Naive thymus-derived CD4-positive, alpha-beta T cell (primary cell): ENCODE measurements around the gene ANO3. TPM values are rescaled to one million over a fixed set of nuclear protein-coding genes. Genes with fewer than 3 reads are reported as not detected.

ENCODE experiments used
- ATAC-seq: fragments of 150-1000 bp; cut with Tn5 transposase; 2 replicates; pipeline ENCODE4 v1.10.0; 2021; ENCODE audit warnings: mild to moderate bottlenecking, moderate library complexity
- CTCF ChIA-PET: fragments of 350-600 bp; sonication (Branson Sonifier 250); formaldehyde crosslinking; loops from one replicate; lab custom pipeline; 2021; ENCODE audit warnings: antibody characterized with exemption; lab: Charles Lee
- POLR2A ChIA-PET: fragments of 350-600 bp; sonication (Branson Sonifier 250); formaldehyde crosslinking; loops from one replicate; lab custom pipeline; 2021; ENCODE audit warnings: antibody characterized with exemption, inconsistent platforms; lab: Charles Lee
- DNase-seq, 9 donors: peaks; one replicate each; pipeline versions ENCODE4 v3.0.0 to v3.0.0-alpha.2; 2020 to 2022; ENCODE audit warnings: mixed read lengths in 1 of 9
- H3K27ac ChIP-seq: one replicate; pipeline ENCODE4 v1.7.0; 2013; ENCODE audit warnings: mild to moderate bottlenecking, low read depth, low read length, moderate library complexity
- H3K27me3 ChIP-seq, 2 donors: one replicate each; pipeline ENCODE4 v1.7.0; 2013; ENCODE audit warnings: low read length in 2 of 2, mild to moderate bottlenecking in 2 of 2, moderate library complexity in 2 of 2; ENCODE audit not compliant: control insufficient read depth in 2 of 2, insufficient read depth in 2 of 2
- H3K36me3 ChIP-seq, 3 experiments: 1 replicate in 2 of 3; 2 replicates in 1 of 3; pipeline ENCODE4 v1.7.0; 2013; ENCODE audit warnings: low read length in 3 of 3, mild to moderate bottlenecking in 3 of 3, moderate library complexity in 1 of 3; ENCODE audit not compliant: insufficient read depth in 3 of 3, control insufficient read depth in 2 of 3
- H3K4me1 ChIP-seq, 2 donors: one replicate each; pipeline ENCODE4 v1.7.0; 2013; ENCODE audit warnings: low read length in 2 of 2, mild to moderate bottlenecking in 2 of 2, moderate library complexity in 1 of 2; ENCODE audit not compliant: control insufficient read depth in 2 of 2, insufficient read depth in 2 of 2
- H3K4me3 ChIP-seq: 2 replicates; pipeline ENCODE4 v1.7.0; 2013; ENCODE audit warnings: mild to moderate bottlenecking, low read length
- H3K9me3 ChIP-seq, 3 experiments: 1 replicate in 2 of 3; 2 replicates in 1 of 3; pipeline ENCODE4 v1.7.0; 2013; ENCODE audit warnings: low read length in 3 of 3; ENCODE audit not compliant: control insufficient read depth in 2 of 3
- H3K27ac Mint-ChIP-seq, 9 donors: one replicate each; pipeline ENCODE4 v1.8.0; 2020 to 2022; ENCODE audit warnings: mixed read lengths in 9 of 9, mild to moderate bottlenecking in 8 of 9, moderate library complexity in 5 of 9, inconsistent platforms in 2 of 9
- H3K27me3 Mint-ChIP-seq, 5 donors: one replicate each; pipeline ENCODE4 v1.8.0; 2021 to 2022; ENCODE audit warnings: mixed read lengths in 5 of 5, mild to moderate bottlenecking in 1 of 5
- H3K36me3 Mint-ChIP-seq, 5 donors: one replicate each; pipeline ENCODE4 v1.8.0; 2020 to 2022; ENCODE audit warnings: mixed read lengths in 5 of 5, mild to moderate bottlenecking in 3 of 5, inconsistent platforms in 1 of 5
- H3K4me1 Mint-ChIP-seq, 7 donors: one replicate each; pipeline ENCODE4 v1.8.0; 2020 to 2022; ENCODE audit warnings: mixed read lengths in 7 of 7, mild to moderate bottlenecking in 3 of 7, inconsistent platforms in 1 of 7
- H3K4me3 Mint-ChIP-seq, 10 donors: one replicate each; pipeline ENCODE4 v1.8.0; 2020 to 2022; ENCODE audit warnings: mild to moderate bottlenecking in 10 of 10, mixed read lengths in 10 of 10, moderate library complexity in 6 of 10, inconsistent platforms in 2 of 10
- H3K9me3 Mint-ChIP-seq, 11 donors: one replicate each; pipeline ENCODE4 v1.8.0; 2020 to 2022; ENCODE audit warnings: mixed read lengths in 11 of 11, mild to moderate bottlenecking in 4 of 11, inconsistent platforms in 1 of 11, moderate library complexity in 1 of 11
- intact Hi-C, 2 donors: fragments of 100-400 bp; cut with micrococcal nuclease; formaldehyde crosslinking; loops; one replicate each; pipeline ENCODE4 v1.15.1; 2023
- polyA plus RNA-seq, 2 donors: library from polyadenylated mRNA; unstranded; fragments of 300-500 nt; fragmentation: Illumina TruSeq; gene quantifications; one replicate each; pipeline ENCODE4 v1.2.3, GENCODE V29; 2021
- total RNA-seq, 6 experiments: library from RNA in 5 of 6; stranded (reverse) in 5 of 6; gene quantifications; 1 replicate in 5 of 6; 2 replicates in 1 of 6; pipeline ENCODE4 v1.2.3 and lab custom pipeline; 2021 to 2026

The ANO3 gene
- total and polyA plus RNA-seq, 7 experiments from 2014 or later: not detected

DNA sequence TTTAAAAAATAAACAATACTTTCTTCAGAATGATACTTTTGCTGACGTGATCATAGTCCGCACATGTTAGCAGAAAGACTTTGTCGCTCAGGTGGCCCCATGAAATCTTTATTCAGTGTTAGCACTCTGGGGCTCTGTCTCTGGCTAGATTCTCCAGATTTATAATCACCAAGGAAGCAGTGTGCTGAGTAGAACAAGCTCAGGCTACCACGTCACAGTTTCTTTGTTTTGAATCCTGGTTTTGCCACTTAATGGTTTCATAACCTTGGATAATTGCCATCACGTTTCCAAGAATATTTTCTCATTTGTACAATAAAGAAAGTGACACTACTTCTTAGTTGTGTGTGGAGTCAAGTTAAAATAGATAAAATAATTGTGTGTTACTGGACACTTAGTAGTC lies 244.0 kb downstream of the ANO3 start:
- H3K27ac ChIP-seq: no peak overlapping the region
- peaks cover 0 to 4% (median 0%) of the 10 kb centered on the region in 5 donors for H3K27me3 Mint-ChIP-seq
- POLR2A ChIA-PET: no interaction called here
- H3K36me3 ChIP-seq: no peaks in the 10 kb centered on the region
- no peak overlapping the region for H3K27ac Mint-ChIP-seq
- no peaks in the 10 kb centered on the region for H3K4me1 Mint-ChIP-seq
- no peaks in the 10 kb centered on the region for H3K4me1 ChIP-seq
- ATAC-seq (no peak), DNase-seq (no peak)
- CTCF ChIA-PET: no interaction called here
- H3K4me3 ChIP-seq: no peak overlapping the region
- H3K4me3 Mint-ChIP-seq: no peak overlapping the region
- peaks cover 0 to 3% (median 0%) of the 10 kb centered on the region in 11 donors for H3K9me3 Mint-ChIP-seq
- no peaks in the 10 kb centered on the region for H3K9me3 ChIP-seq
- intact Hi-C loops: no loop called here
- H3K27me3 ChIP-seq: no peaks in the 10 kb centered on the region
- no peaks in the 10 kb centered on the region for H3K36me3 Mint-ChIP-seq

DNA sequence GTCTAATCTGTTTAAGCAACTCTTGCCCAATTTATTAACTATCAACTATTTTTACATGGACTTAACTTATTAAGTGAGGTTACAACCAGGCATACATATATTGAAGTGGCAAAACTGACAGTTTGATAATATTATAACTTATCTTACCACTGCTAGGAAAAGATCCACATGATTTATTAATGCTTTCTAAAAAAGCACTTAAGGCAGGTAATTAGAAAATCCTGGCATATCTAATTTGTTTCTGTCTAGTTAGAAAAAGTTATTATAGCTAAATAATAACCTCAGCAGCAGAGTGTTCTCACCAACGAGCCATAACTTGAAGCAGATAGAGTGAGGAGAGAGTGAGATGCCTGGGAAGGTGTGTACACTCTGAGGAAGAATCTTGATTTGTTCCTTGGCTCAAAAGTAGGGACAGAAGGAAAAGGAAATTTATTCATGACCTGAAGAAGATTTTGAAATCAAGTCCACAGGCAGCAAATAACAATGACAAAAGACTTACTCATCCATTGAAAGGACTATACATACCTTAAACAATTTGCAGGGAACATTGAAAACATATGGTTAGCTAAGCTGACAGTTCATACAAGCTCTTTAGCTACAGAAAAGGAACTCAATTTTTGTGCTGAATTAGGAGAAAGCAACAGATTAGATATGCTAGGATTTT lies 247.2 kb downstream of the ANO3 start:
- Mint-ChIP-seq H3K9me3 (peaks cover 0 to 6% (median 0%) of the 10 kb centered on the region in 11 donors), H3K4me3 (no peak overlapping the region), H3K36me3 (no peaks in the 10 kb centered on the region), H3K27ac (no peak overlapping the region), H3K27me3 (no peaks in the 10 kb centered on the region), H3K4me1 (no peaks in the 10 kb centered on the region)
- POLR2A ChIA-PET: no interaction called here
- ATAC-seq (no peak), DNase-seq (no peak)
- intact Hi-C loops: no loop called here
- no peaks in the 10 kb centered on the region for H3K27me3 ChIP-seq
- H3K36me3 ChIP-seq: no peaks in the 10 kb centered on the region
- H3K4me3 ChIP-seq: no peak overlapping the region
- no peaks in the 10 kb centered on the region for H3K9me3 ChIP-seq
- no peak overlapping the region for H3K27ac ChIP-seq
- CTCF ChIA-PET: no interaction called here
- H3K4me1 ChIP-seq: no peaks in the 10 kb centered on the region

DNA sequence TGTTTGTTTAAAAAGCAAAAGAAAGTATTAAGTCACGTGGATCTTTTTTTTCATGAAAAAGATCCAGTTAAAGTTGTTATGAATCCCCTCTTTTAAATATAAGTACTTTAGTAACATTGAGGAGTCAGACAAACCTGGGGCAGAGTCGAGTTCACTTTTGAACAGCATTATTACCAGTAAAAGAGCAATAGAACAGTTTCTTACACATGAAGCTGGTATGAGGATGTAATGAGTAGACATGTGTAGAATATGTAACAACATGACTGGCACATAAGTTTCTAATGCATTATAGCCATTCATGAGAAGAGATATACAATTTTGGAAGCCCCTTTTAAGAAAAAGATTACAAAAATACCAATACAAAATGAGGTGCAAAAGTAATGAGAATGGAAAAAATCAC lies 247.8 kb downstream of the ANO3 start:
- no peaks in the 10 kb centered on the region for H3K36me3 ChIP-seq

DNA sequence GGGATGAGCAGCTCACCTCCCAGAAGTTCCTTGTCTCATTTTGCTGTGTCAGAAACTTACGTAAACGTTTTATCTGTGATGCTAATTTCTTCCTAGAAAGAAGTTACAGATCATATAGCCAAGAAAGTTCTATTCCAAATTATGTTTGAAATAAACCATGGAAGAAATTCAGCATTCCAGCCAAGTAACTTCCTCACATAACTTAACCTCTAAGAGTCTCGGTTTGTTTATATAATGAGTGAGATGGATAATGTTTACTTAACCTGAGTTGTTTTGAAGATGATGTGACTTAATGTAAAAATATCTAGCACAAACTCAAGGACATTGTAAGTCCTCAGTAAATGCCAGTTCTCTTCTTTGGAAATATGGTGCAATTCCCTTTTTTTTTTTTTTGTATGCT lies 249.0 kb downstream of the ANO3 start:
- Mint-ChIP-seq H3K27ac (no peak overlapping the region), H3K9me3 (peaks cover 0 to 7% (median 0%) of the 10 kb centered on the region in 11 donors), H3K4me3 (no peak overlapping the region), H3K4me1 (no peaks in the 10 kb centered on the region), H3K27me3 (no peaks in the 10 kb centered on the region), H3K36me3 (no peaks in the 10 kb centered on the region)
- DNase-seq: no peak
- ATAC-seq: no peak
- intact Hi-C loops: no loop called here
- no peaks in the 10 kb centered on the region for H3K27me3 ChIP-seq
- no peak overlapping the region for H3K27ac ChIP-seq
- CTCF ChIA-PET: no interaction called here
- H3K4me1 ChIP-seq: no peaks in the 10 kb centered on the region
- no peaks in the 10 kb centered on the region for H3K36me3 ChIP-seq
- POLR2A ChIA-PET: no interaction called here
- H3K4me3 ChIP-seq: no peak overlapping the region
- no peaks in the 10 kb centered on the region for H3K9me3 ChIP-seq

More for the DNA sequence above, 247.8 kb downstream of the ANO3 start:
- Histone ChIP-seq H3K4me3 (no peak overlapping the region), H3K9me3 (no peaks in the 10 kb centered on the region), H3K27me3 (no peaks in the 10 kb centered on the region), H3K4me1 (no peaks in the 10 kb centered on the region), H3K27ac (no peak overlapping the region)
- Mint-ChIP-seq H3K9me3 (peaks cover 0 to 6% (median 0%) of the 10 kb centered on the region in 11 donors), H3K27me3 (no peaks in the 10 kb centered on the region), H3K27ac (no peak overlapping the region), H3K36me3 (no peaks in the 10 kb centered on the region), H3K4me3 (no peak overlapping the region), H3K4me1 (no peaks in the 10 kb centered on the region)
- ATAC-seq (no peak), DNase-seq (no peak)
- ChIA-PET POLR2A (no interaction called here), CTCF (no interaction called here)
- intact Hi-C loops: no loop called here

DNA sequence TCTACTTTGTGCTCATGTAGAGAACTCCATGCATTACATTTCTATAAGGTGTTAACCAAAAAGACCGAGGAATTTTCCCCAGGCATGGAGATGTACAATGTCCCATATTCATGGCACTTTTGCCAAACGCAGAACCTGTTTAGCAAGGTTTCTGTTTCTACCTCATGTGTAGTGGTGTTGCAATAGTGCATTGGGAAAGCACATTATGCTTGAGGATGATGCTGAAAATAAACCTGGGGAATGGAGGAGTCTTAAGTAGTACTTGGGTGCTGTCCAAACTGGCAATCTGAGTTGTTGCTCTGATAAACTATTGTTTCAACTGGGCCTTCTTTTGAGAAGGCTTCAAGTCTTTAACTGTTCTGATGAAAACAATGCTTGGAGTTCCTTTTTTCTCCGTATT lies 251.6 kb downstream of the ANO3 start:
- ChIA-PET POLR2A (no interaction called here), CTCF (no interaction called here)
- Histone ChIP-seq H3K27ac (no peak overlapping the region), H3K9me3 (no peaks in the 10 kb centered on the region), H3K27me3 (no peaks in the 10 kb centered on the region), H3K4me1 (no peaks in the 10 kb centered on the region), H3K4me3 (no peak overlapping the region), H3K36me3 (no peaks in the 10 kb centered on the region)
- Mint-ChIP-seq H3K27me3 (no peaks in the 10 kb centered on the region), H3K27ac (no peak overlapping the region), H3K9me3 (peaks cover 0 to 7% (median 2%) of the 10 kb centered on the region in 11 donors), H3K4me1 (no peaks in the 10 kb centered on the region), H3K36me3 (no peaks in the 10 kb centered on the region), H3K4me3 (no peak overlapping the region)
- no peak for ATAC-seq
- no peak for DNase-seq
- intact Hi-C loops: no loop called here

DNA sequence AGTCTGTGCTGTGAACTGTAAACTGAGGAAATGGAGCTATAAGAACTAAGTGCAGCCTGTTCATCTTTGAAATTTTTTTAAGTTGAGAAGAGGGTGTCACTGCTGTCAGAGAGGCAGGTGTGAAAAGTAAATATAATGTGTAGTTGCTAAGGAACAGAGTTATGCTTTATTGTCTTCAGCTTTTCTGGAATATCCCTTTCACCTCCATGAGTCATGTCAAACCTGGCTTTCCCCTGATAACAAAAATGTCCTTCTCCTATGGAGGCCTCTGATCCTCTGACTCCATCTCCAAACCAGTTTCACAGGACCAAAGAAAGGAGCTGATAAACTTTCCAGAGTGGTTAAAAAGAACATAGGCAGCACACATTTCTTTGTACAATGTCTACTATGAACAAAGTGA lies 252.9 kb downstream of the ANO3 start:
- peaks cover 0 to 11% (median 5%) of the 10 kb centered on the region in 11 donors for H3K9me3 Mint-ChIP-seq
- H3K36me3 ChIP-seq: no peaks in the 10 kb centered on the region
- no peaks in the 10 kb centered on the region for H3K4me1 ChIP-seq
- H3K9me3 ChIP-seq: no peaks in the 10 kb centered on the region
- H3K4me1 Mint-ChIP-seq: no peaks in the 10 kb centered on the region
- peaks cover 0 to 3% (median 0%) of the 10 kb centered on the region in 5 donors for H3K36me3 Mint-ChIP-seq
- POLR2A ChIA-PET: no interaction called here
- DNase-seq (no peak), ATAC-seq (no peak)
- no peak overlapping the region for H3K27ac ChIP-seq
- CTCF ChIA-PET: no interaction called here
- intact Hi-C loops: no loop called here
- no peaks in the 10 kb centered on the region for H3K27me3 Mint-ChIP-seq
- no peak overlapping the region for H3K4me3 ChIP-seq
- no peak overlapping the region for H3K4me3 Mint-ChIP-seq
- H3K27ac Mint-ChIP-seq: no peak overlapping the region
- no peaks in the 10 kb centered on the region for H3K27me3 ChIP-seq

DNA sequence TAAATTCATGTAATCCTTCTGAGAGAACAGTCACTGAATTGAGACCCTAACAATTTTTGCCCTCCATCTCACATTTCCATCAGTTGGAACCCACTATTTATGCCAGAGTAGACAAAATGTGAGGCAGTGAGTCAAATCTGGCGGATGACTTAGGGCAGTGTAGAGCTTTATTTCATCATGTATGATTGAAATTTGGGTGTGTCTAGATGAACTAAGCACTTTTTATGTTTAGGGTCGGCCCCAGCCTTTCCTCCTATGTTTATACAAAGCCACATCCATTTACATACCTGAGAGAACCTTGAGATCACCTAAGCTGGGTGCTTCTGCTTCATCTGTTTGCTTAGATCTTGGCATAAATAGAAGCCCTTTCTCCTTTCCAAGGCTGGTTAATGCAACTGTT lies 255.1 kb downstream of the ANO3 start:
- Mint-ChIP-seq H3K9me3 (peaks cover 1 to 19% (median 9%) of the 10 kb centered on the region in 11 donors), H3K27me3 (no peaks in the 10 kb centered on the region), H3K4me1 (no peaks in the 10 kb centered on the region), H3K36me3 (peaks cover 0 to 5% (median 0%) of the 10 kb centered on the region in 5 donors), H3K4me3 (no peak overlapping the region), H3K27ac (no peak overlapping the region)
- ChIA-PET POLR2A (no interaction called here), CTCF (no interaction called here)
- no peak overlapping the region for H3K4me3 ChIP-seq
- DNase-seq (no peak), ATAC-seq (no peak)
- no peaks in the 10 kb centered on the region for H3K36me3 ChIP-seq
- no peaks in the 10 kb centered on the region for H3K4me1 ChIP-seq
- H3K9me3 ChIP-seq: no peaks in the 10 kb centered on the region
- intact Hi-C loops: no loop called here
- H3K27ac ChIP-seq: no peak overlapping the region
- H3K27me3 ChIP-seq: no peaks in the 10 kb centered on the region
